WI38 (cell line): ENCODE results near the gene DGKQ.
"Not testable (repeated sequence)": the region's sequence is repeated elsewhere in the genome, so short reads cannot be mapped to it uniquely, and the experiment has no call there.

Experiments
- H3K4me3 ChIP-seq: 2 replicates; pipeline ENCODE4 v1.5.1; 2011; ENCODE audit warnings: low read depth, mild to moderate bottlenecking, control low read depth, low read length
- TF ChIP-seq, protein P1 (sequence below): IDR thresholded peaks from 2 replicates; pipeline ENCODE4 v1.5.1; 2012; ENCODE audit warnings: low read depth, mild to moderate bottlenecking, control low read depth, low read length

The DGKQ gene

DNA sequence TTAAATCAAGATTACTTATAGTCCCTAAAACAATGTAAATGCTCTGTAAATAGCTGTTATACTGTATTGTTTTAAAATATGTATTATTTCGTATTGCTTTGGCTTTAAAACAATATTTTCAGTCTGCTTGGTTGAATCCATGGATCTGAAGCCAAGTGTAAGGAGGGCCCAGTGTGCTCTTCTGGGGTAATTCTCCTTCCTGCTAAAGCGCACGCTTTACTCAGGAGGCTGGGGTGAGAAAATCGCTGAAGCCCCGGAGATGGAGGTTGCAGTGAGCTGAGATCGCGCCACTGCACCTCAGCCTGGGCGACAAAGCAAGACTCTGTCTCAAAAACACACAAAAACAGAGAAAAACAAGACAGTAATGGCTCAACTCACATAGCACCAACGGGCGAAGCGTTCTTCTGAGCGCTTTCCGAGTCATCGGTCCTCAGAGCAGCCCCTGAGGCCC is 13.1 kb upstream of the DGKQ start:
- TF ChIP-seq, protein P1, sequence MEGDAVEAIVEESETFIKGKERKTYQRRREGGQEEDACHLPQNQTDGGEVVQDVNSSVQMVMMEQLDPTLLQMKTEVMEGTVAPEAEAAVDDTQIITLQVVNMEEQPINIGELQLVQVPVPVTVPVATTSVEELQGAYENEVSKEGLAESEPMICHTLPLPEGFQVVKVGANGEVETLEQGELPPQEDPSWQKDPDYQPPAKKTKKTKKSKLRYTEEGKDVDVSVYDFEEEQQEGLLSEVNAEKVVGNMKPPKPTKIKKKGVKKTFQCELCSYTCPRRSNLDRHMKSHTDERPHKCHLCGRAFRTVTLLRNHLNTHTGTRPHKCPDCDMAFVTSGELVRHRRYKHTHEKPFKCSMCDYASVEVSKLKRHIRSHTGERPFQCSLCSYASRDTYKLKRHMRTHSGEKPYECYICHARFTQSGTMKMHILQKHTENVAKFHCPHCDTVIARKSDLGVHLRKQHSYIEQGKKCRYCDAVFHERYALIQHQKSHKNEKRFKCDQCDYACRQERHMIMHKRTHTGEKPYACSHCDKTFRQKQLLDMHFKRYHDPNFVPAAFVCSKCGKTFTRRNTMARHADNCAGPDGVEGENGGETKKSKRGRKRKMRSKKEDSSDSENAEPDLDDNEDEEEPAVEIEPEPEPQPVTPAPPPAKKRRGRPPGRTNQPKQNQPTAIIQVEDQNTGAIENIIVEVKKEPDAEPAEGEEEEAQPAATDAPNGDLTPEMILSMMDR: no peak
- H3K4me3 ChIP-seq: peak overlapping the region; percentile 70

DNA sequence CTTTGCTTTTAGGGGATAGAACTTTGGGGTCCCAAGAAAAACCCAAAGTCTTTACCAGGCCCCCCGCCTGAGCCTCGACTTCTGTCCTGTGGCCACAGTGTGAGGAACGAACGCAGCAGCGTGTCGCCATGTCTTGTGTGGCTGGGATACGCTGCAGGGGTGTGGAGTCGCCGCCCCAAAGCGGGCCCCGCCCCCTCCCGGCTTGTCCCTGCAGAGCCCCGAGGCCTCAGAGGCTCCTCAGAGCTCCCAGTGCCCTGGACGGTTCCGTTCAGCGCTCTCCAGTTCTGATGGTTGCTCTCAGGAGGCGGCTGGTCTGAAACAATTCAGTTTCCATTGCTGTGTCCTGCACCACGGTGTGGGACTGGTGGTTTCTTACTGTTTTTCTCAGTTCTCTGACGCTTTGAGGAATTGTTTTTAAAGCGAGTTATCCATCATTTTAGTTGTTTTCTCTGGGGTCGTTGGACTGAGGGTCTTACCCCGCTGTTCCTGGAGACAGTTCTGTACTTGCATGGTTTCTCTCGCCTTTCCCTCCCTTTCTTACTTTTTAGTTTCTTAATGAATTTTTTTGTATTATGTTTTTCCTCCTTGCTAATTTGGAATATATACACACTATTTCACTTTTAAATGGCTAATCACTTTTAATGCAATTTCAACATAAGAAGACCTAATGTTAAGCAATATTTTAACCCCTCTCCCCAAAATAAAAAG is 11.9 kb upstream of the DGKQ start:
- H3K4me3 ChIP-seq: peak overlapping the region; percentile 44
- TF ChIP-seq, protein P1: no peak

DNA sequence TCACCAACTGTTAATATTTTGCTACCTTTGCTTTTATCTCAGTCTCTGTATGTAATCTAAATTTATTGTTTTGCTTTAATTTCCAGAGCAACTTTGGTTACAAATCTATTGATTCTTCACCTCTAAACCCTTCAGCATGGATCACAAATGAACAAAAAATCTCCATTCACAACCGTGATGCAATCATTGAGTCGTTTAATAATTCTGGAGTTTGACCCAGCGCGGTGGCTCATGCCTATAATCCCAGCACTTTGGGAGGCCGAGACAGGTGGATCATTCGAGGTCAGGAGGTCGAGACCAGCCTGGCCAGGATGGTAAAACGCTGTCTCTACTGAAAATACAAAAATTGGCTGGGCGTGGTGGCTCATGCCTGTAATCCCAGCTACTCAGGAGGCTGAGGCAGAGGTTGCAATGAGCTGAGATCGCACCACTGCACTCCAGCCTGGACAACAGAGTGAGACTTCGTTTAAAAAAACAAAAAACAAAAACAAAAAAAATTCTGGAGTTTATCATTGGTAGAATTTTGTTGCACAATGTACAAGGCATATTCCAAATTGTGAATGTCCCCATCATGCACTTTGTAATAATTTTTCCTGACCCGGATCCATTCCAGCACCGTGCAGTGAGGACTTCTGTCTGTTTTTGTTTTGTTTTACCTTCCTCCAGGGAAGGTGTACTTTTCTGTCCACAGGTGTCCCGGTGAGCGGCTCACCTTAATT is 11.1 kb upstream of the DGKQ start:
- TF ChIP-seq, protein P1: no peak
- peak overlapping the region; percentile 44 for H3K4me3 ChIP-seq

DNA sequence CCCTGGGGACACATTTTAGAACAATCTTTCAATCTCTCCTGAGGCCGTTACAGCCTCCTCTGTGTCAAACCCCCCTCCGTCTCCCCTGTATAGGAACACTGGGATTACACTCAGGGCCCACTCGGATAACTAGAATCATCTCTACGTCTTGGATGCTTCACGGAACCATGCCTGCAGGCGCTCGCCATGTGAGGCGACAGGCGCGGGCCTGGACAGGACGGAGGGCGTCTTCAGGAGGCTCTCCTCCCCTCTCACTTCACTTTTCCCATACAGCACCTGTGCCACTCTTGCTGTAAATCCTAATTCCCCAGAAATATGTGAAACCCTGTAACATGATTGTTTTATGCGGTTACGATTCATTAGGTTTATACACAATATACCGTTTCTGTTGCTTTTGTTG is 9.4 kb upstream of the DGKQ start:
- TF ChIP-seq, protein P1: no peak
- no peak overlapping the region for H3K4me3 ChIP-seq

DNA sequence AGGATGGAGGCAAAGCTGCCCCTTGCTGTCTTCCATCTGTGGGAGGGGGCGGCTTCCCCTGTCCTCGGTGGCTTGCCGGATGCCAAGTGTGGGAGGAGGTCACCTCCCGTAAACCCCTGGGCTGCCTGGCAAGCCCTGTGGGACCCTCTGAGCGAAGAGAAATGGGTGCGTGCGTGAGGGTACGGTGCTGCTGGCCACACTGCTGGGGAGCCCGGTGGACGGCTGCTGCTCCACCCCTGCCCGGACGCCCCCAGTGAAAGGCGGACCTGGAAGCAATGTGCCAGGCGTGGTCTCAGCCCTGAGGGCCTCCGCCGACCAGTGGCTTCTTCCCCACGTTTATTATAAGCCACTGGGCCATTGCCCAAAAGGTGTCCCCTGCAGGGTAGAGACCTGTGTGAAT is 8.9 kb upstream of the DGKQ start:
- TF ChIP-seq, protein P1: no peak
- no peak overlapping the region for H3K4me3 ChIP-seq

DNA sequence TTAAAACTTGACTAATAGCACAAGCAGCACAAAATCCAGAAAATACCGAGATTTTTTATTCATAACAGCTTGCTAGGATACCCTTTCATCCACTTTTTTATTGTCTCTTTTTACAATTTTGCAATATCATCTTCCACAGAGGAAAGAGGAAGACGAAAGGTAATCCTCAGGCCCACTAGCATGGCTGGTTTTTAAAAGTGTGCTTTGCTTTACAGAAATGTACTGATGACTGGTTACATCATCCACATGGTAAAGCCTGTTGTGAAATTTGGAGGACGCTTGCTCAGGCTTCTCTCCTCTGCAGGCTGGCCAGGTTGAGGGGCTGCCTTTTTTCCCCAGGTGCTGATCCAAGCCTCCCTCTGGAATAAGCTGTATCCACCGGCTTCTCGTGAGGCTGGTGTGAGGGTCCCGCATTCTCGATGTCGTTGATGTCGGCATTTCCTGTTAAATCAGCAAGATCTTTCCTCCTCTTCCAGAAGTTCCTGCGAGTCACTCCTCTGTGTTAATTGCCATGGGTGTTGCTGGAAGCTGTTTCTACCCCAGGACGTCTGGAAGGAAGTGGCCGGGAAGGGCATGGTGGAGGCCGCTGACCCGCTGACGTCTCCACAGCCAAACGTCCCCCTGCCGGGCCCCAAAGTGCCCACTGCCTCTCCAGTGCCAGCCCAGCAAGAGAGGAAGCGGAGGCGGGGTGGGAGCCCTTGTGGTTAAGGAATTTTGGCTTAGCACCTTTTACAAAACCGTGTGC is 5.8 kb upstream of the DGKQ start:
- TF ChIP-seq, protein P1: no peak
- H3K4me3 ChIP-seq: no peak overlapping the region

DNA sequence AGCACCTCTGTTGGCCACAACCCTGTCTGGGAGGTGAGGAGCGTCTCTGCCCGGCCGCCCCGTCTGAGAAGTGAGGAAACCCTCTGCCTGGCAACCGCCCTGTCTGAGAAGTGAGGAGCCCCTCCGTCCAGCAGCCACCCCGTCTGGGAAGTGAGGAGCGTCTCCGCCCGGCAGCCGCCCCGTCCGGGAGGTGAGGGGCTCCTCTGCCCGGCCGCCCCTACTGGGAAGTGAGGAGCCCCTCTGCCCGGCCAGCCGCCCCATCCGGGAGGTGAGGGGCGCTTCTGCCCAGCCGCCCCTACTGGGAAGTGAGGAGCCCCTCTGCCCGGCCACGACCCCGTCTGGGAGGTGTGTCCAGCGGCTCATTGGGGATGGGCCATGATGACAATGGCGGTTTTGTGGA is 2.6 kb upstream of the DGKQ start:
- not testable (repeated sequence) for H3K4me3 ChIP-seq
